Measurements from ENCODE around the gene PJA2. TPM values are rescaled to one million over a fixed set of nuclear protein-coding genes. Genes with fewer than 3 reads are reported as not detected.

Gene PJA2
- total and polyA plus RNA-seq, 9 of the 15 experiments (the other 6 are each of a cell fraction or from before 2014, with no cell fraction given) = 25.1 to 82.1 (median 50.1) TPM

GRCh38 chr5:109328626-109329025, 81.1 kb downstream of the PJA2 start (continued):
- no peak for TF ChIP-seq TOE1 (IDR thresholded peaks at IDR 0.05; ENCODE audit: borderline replicate concordance)
- TF ChIP-seq TOE1 (CRISPR knock-in tag; IDR thresholded peaks at IDR 0.05; ENCODE audit: borderline replicate concordance, low read depth) = no peak
- TF ChIP-seq ELF4 (CRISPR knock-in tag; IDR thresholded peaks at IDR 0.05) = no peak
- no peak for TF ChIP-seq HDAC8 (tag; IDR thresholded peaks at IDR 0.05)

DNA sequence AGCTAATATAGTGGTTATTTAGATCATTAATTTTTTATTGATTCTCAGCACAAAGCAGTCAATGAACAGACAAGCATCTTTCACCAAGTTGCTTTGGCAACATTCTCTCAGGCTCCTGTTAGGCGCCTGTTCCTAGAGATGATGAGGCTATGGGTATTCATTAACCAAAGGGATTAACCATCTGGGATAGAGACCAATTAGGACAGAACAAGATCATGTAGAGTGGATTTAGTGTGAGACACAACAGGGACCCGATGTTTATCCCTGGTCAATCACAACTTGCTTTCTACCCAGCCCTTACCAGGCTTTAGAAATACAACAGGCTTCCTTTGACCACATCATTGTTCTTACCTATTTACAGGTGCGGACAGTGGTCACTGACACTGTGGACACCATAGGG, 82.2 kb downstream of the PJA2 start:
- POLR2A ChIA-PET = no interaction called here
- no peak for DNase-seq (ENCODE audit: extremely low read depth in 1 of 4, low spot score in 3 of 4)
- TF ChIP-seq, protein P1, sequence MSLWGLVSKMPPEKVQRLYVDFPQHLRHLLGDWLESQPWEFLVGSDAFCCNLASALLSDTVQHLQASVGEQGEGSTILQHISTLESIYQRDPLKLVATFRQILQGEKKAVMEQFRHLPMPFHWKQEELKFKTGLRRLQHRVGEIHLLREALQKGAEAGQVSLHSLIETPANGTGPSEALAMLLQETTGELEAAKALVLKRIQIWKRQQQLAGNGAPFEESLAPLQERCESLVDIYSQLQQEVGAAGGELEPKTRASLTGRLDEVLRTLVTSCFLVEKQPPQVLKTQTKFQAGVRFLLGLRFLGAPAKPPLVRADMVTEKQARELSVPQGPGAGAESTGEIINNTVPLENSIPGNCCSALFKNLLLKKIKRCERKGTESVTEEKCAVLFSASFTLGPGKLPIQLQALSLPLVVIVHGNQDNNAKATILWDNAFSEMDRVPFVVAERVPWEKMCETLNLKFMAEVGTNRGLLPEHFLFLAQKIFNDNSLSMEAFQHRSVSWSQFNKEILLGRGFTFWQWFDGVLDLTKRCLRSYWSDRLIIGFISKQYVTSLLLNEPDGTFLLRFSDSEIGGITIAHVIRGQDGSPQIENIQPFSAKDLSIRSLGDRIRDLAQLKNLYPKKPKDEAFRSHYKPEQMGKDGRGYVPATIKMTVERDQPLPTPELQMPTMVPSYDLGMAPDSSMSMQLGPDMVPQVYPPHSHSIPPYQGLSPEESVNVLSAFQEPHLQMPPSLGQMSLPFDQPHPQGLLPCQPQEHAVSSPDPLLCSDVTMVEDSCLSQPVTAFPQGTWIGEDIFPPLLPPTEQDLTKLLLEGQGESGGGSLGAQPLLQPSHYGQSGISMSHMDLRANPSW (CRISPR knock-in tag; IDR thresholded peaks at IDR 0.05) = no peak
- TF ChIP-seq MCM7 (IDR thresholded peaks at IDR 0.05) (no peak), RBM34 (IDR thresholded peaks at IDR 0.05; ENCODE audit: borderline replicate concordance, insufficient read depth, low read length) (no peak), DDX20 (tag; IDR thresholded peaks at IDR 0.05; ENCODE audit: low read depth) (no peak), CBX1 (IDR thresholded peaks at IDR 0.05; ENCODE audit: low read depth) (no peak), FOS (IDR thresholded peaks at IDR 0.05; ENCODE audit: extremely low read depth, insufficient read length) (no peak), MIER1 (IDR thresholded peaks at IDR 0.05; ENCODE audit: low read depth) (no peak), NFATC3 (IDR thresholded peaks at IDR 0.05) (no peak), E4F1 (CRISPR knock-in tag; IDR thresholded peaks at IDR 0.05; ENCODE audit: borderline replicate concordance) (no peak), TSHZ1 (CRISPR knock-in tag; IDR thresholded peaks at IDR 0.05) (no peak)

More for the DNA sequence above, 82.2 kb downstream of the PJA2 start:
- CTCF ChIA-PET (ENCODE audit: low intra/inter-chr PET ratio) = no interaction called here
- 41% methylated on average over 3 of the region's 3 CpGs for WGBS (ENCODE audit: insufficient coverage, low coverage, missing lambda C conversion rate)
- FAIRE-seq = no peak
- Histone ChIP-seq H3K4me3 (no peak overlapping the region), H3K79me2 (ENCODE audit: control insufficient read depth, insufficient read depth, low read length) (no peaks in the 10 kb centered on the region), H4K20me1 (replicated peaks; ENCODE audit: control insufficient read depth, insufficient read depth, low read length) (no peaks in the 10 kb centered on the region), H3K9me1 (ENCODE audit: control insufficient read depth, insufficient read depth, low read length) (no peaks in the 10 kb centered on the region), H3K9ac (ENCODE audit: insufficient read depth in 1 of 2, low read depth in 2 of 2, low read length in 2 of 2) (no peak overlapping the region), H3K9me3 (replicated peaks; ENCODE audit: control insufficient read depth, insufficient read depth, low read depth, low read length) (no peaks in the 10 kb centered on the region), H3K27me3 (ENCODE audit: control insufficient read depth in 2 of 2, insufficient read depth in 2 of 2, low read length in 2 of 2) (no peaks in the 10 kb centered on the region), H3K4me1 (replicated peaks in 1 of 2; ENCODE audit: control insufficient read depth in 2 of 2, insufficient read depth in 2 of 2, low read length in 2 of 2) (no peaks in the 10 kb centered on the region), H3K27ac (ENCODE audit: extremely low read depth, low read depth, low read length) (no peak overlapping the region), H2AFZ (ENCODE audit: low read depth, low read length) (no peak overlapping the region), H3K36me3 (ENCODE audit: control insufficient read depth, insufficient read depth, low read length) (no peaks in the 10 kb centered on the region; the same call in 2 of the 3 replicates), H3K4me2 (ENCODE audit: insufficient read depth, low read length) (no peak overlapping the region)
- no peak for ATAC-seq
- in situ Hi-C loops (cut with MboI) = no loop called here
- BruUV-seq (replicated peaks) = no TSS peak
- intact Hi-C loops (cut with micrococcal nuclease) = no loop called here
